Thyroid gland (tissue), 4 donors: ENCODE data around the gene HSPH1. TPM values are rescaled to one million over a fixed set of nuclear protein-coding genes. Genes with fewer than 3 reads are reported as not detected.
A peak's percentile ranks its signal among the peaks of the same experiment; 100 is the strongest.

Source experiments
- DNase-seq, 2 donors: peaks; one replicate each; pipeline ENCODE4 v3.0.0-alpha.2; 2019
- H3K27ac ChIP-seq, 3 donors: fragments of 200-600 bp; sonication (generic); 1 replicate in 2 of 3; 2 replicates in 1 of 3; pipeline ENCODE4 v1.5.1; 2016 to 2019; ENCODE audit warnings: mild to moderate bottlenecking in 1 of 3, moderate library complexity in 1 of 3
- H3K27me3 ChIP-seq: fragments of 200-600 bp; sonication (generic); one replicate; pipeline ENCODE4 v1.5.1; 2019
- H3K36me3 ChIP-seq, 2 donors: fragments of 200-600 bp; sonication (generic); one replicate each; pipeline ENCODE4 v1.5.1; 2016 to 2019
- H3K4me1 ChIP-seq, 2 donors: fragments of 200-600 bp; sonication (generic); one replicate each; pipeline ENCODE4 v1.5.1; 2017 to 2019
- H3K4me3 ChIP-seq, 3 donors: fragments of 200-600 bp; sonication (generic); replicated peaks in 1 of 3; 1 replicate in 2 of 3; 2 replicates in 1 of 3; pipeline ENCODE4 v1.5.1; 2016; ENCODE audit warnings: mild to moderate bottlenecking in 1 of 3
- H3K9me3 ChIP-seq: fragments of 200-600 bp; sonication (generic); one replicate; pipeline ENCODE4 v1.5.1; 2017
- CTCF ChIP-seq, 6 experiments: fragments of 200-600 bp in 3 of 6; fragments of 450-650 bp in 3 of 6; sonication (generic) in 3 of 6; IDR thresholded peaks; one replicate each; pipeline ENCODE4 v1.5.1; 2016 to 2019; ENCODE audit warnings: antibody characterized with exemption in 6 of 6, mild to moderate bottlenecking in 2 of 6, inconsistent platforms in 1 of 6, moderate library complexity in 1 of 6
- POLR2A ChIP-seq, 2 donors: fragments of 450-650 bp; IDR thresholded peaks; one replicate each; pipeline ENCODE4 v1.6.1; 2017; ENCODE audit warnings: antibody characterized with exemption in 2 of 2, mild to moderate bottlenecking in 2 of 2, moderate library complexity in 1 of 2
- WGBS, 2 donors: methylation state at CpG; one replicate each; pipeline ENCODE4 v1.1.5; 2017; 5-methylcytosine and 5-hydroxymethylcytosine counted together
- intact Hi-C: fragments of 100-400 bp; cut with DNase I; formaldehyde crosslinking; loops from one replicate; pipeline ENCODE4 v1.15.1; 2023
- total RNA-seq, 4 donors: library from RNA; depleted of rRNA; stranded (reverse); fragments of >200 nt; gene quantifications; one replicate each; pipeline ENCODE4 v1.2.3, GENCODE V29; 2016

The HSPH1 gene
- total RNA-seq, 4 donors from 2014 or later = 38.3 to 56.3 (median 48.7) TPM

- Histone ChIP-seq H3K9me3 (no peaks in the 10 kb centered on the region), H3K27me3 (no peaks in the 10 kb centered on the region), H3K4me3 (peak overlapping the region; percentile 52 to 93 (median 65)), H3K4me1 (peaks cover 4 to 12% of the 10 kb centered on the region in 2 donors), H3K27ac (peak overlapping the region; percentile 24 to 99 (median 99)), H3K36me3 (no peaks in the 10 kb centered on the region)
- DNase-seq = peak; percentile 58 to 59
- TF ChIP-seq CTCF (IDR thresholded peaks at IDR 0.05) = no peak
- TF ChIP-seq POLR2A (IDR thresholded peaks at IDR 0.05) = peak in 1 of 2 donors; percentile 72
- intact Hi-C loops = no loop called here
- 0 to 1% methylated on average over 29 to 49 of the region's 51 CpGs for WGBS, 2 donors
Observed at GRCh38 chr13:31160857-31161556, 697 bp downstream of the HSPH1 start.

GRCh38 chr13:31159306-31159705, 2.4 kb downstream of the HSPH1 start:
- Histone ChIP-seq H3K9me3 (no peaks in the 10 kb centered on the region), H3K4me1 (peaks cover 4 to 12% of the 10 kb centered on the region in 2 donors), H3K27me3 (no peaks in the 10 kb centered on the region), H3K27ac (no peak overlapping the region), H3K36me3 (peaks cover 3 to 8% of the 10 kb centered on the region in 2 donors), H3K4me3 (no peak overlapping the region)
- intact Hi-C loops = no loop called here
- no peak for DNase-seq
- TF ChIP-seq POLR2A (IDR thresholded peaks at IDR 0.05) (no peak), CTCF (IDR thresholded peaks at IDR 0.05) (no peak)
- 85 to 94% methylated on average over 4 of the region's 4 CpGs for WGBS, 2 donors

GRCh38 chr13:31154939-31155338, 6.8 kb downstream of the HSPH1 start:
- H3K36me3 ChIP-seq = peaks cover 17 to 30% of the 10 kb centered on the region in 2 donors
- 95 to 96% methylated on average over 2 of the region's 2 CpGs for WGBS, 2 donors

GRCh38 chr13:31151837-31152236, 9.9 kb downstream of the HSPH1 start:
- peaks cover 31 to 49% of the 10 kb centered on the region in 2 donors for H3K36me3 ChIP-seq
- H3K4me1 ChIP-seq = peaks cover 13 to 19% of the 10 kb centered on the region in 2 donors
- H3K4me3 ChIP-seq = no peak overlapping the region
- WGBS, 2 donors = 96 to 99% methylated on average over 3 of the region's 3 CpGs
- peak overlapping the region in 2 of 3 donors; percentile 31 to 66 for H3K27ac ChIP-seq
- TF ChIP-seq CTCF (IDR thresholded peaks at IDR 0.05) (no peak), POLR2A (IDR thresholded peaks at IDR 0.05) (no peak)
- intact Hi-C loops = no loop called here
- no peaks in the 10 kb centered on the region for H3K9me3 ChIP-seq
- DNase-seq = no peak
- no peaks in the 10 kb centered on the region for H3K27me3 ChIP-seq

More at GRCh38 chr13:31154939-31155338, 6.8 kb downstream of the HSPH1 start:
- H3K27ac ChIP-seq = no peak overlapping the region
- no peaks in the 10 kb centered on the region for H3K27me3 ChIP-seq
- no peak overlapping the region for H3K4me3 ChIP-seq
- intact Hi-C loops = no loop called here
- H3K4me1 ChIP-seq = peaks cover 10 to 19% of the 10 kb centered on the region in 2 donors
- TF ChIP-seq CTCF (IDR thresholded peaks at IDR 0.05) (no peak), POLR2A (IDR thresholded peaks at IDR 0.05) (no peak)
- DNase-seq = no peak
- H3K9me3 ChIP-seq = no peaks in the 10 kb centered on the region

- intact Hi-C loops = no loop called here
- TF ChIP-seq CTCF (IDR thresholded peaks at IDR 0.05) (peak in 1 of 6 experiments; percentile 12), POLR2A (IDR thresholded peaks at IDR 0.05) (no peak)
- Histone ChIP-seq H3K36me3 (peaks cover 43 to 59% of the 10 kb centered on the region in 2 donors), H3K4me3 (no peak overlapping the region), H3K9me3 (no peaks in the 10 kb centered on the region), H3K27ac (peak overlapping the region in 2 of 3 donors; percentile 58 to 66), H3K4me1 (peaks cover 13 to 19% of the 10 kb centered on the region in 2 donors), H3K27me3 (no peaks in the 10 kb centered on the region)
- DNase-seq = peak in 1 of 2 donors; percentile 24
- WGBS, 2 donors = 56 to 66% methylated on average over 4 of the region's 4 CpGs
Observed at GRCh38 chr13:31150315-31150985, 11.3 kb downstream of the HSPH1 start.
